Lung (tissue), 12 donors: ENCODE measurements around the gene MEAK7. TPM values are rescaled to one million over a fixed set of nuclear protein-coding genes. Genes with fewer than 3 reads are reported as not detected.

Experiments used
- ATAC-seq: fragments of 200-7000 bp; cut with Tn5 transposase; one replicate; pipeline ENCODE4 v1.9.1; 2020; ENCODE audit warnings: moderate number of reproducible peaks; ENCODE audit not compliant: insufficient read depth, low FRiP score
- DNase-seq, 3 donors: peaks; one replicate each; pipeline ENCODE4 v3.0.0-alpha.2; 2013 to 2017
- H3K27ac ChIP-seq, 2 donors: one replicate each; pipeline ENCODE4 v1.5.1; 2013; ENCODE audit warnings: mild to moderate bottlenecking in 2 of 2, moderate library complexity in 2 of 2, control low read depth in 1 of 2, inconsistent platforms in 1 of 2, low read depth in 1 of 2, low read length in 1 of 2
- H3K27me3 ChIP-seq, 3 donors: one replicate each; pipeline ENCODE4 v1.5.1; 2013; ENCODE audit warnings: low read length in 2 of 3; ENCODE audit not compliant: control insufficient read depth in 3 of 3, insufficient read depth in 3 of 3
- H3K36me3 ChIP-seq, 4 donors: one replicate each; pipeline ENCODE4 v1.5.1; 2013; ENCODE audit warnings: low read length in 4 of 4, mild to moderate bottlenecking in 1 of 4, moderate library complexity in 1 of 4; ENCODE audit not compliant: control insufficient read depth in 4 of 4, insufficient read depth in 4 of 4
- H3K4me1 ChIP-seq, 5 donors: one replicate each; pipeline ENCODE4 v1.5.1; 2013; ENCODE audit warnings: low read length in 5 of 5, mild to moderate bottlenecking in 2 of 5, moderate library complexity in 1 of 5; ENCODE audit not compliant: control insufficient read depth in 5 of 5, insufficient read depth in 5 of 5
- H3K4me3 ChIP-seq: one replicate; pipeline ENCODE4 v1.5.1; 2013; ENCODE audit warnings: mild to moderate bottlenecking, control low read depth, moderate library complexity
- H3K9ac ChIP-seq, 2 donors: one replicate each; pipeline ENCODE4 v1.5.1; 2013; ENCODE audit warnings: low read length in 2 of 2, control low read depth in 1 of 2; ENCODE audit not compliant: insufficient read depth in 1 of 2
- H3K9me3 ChIP-seq, 4 donors: one replicate each; pipeline ENCODE4 v1.5.1; 2013; ENCODE audit warnings: low read length in 3 of 4, mild to moderate bottlenecking in 1 of 4, moderate library complexity in 1 of 4; ENCODE audit not compliant: control insufficient read depth in 4 of 4, insufficient read depth in 3 of 4
- CTCF ChIP-seq: IDR thresholded peaks from 2 replicates; pipeline ENCODE4 v1.5.1; 2012; ENCODE audit warnings: mild to moderate bottlenecking; ENCODE audit errors: control extremely low read depth, extremely low read depth
- WGBS, 2 donors: extraction: QIAGEN DNeasy Blood & Tissue Kit; methylation state at CpG; one replicate each; pipeline ENCODE4 v1.1.7; 2013; 5-methylcytosine and 5-hydroxymethylcytosine counted together
- polyA plus RNA-seq, 2 donors: library from polyadenylated mRNA; stranded (reverse); fragments of 200-250 nt; gene quantifications; one replicate each; pipeline ENCODE4 v1.2.1, GENCODE V29; 2013
- total RNA-seq, 2 donors: library from RNA; depleted of rRNA in 1 of 2; stranded (reverse); fragments of >200 nt in 1 of 2; gene quantifications; one replicate each; pipeline ENCODE4 v1.2.1, GENCODE V29; 2014 to 2021
- donor health status: control.
- donor health status: control.
- donor health status: Bipolar disorder and iron deficiency.
- donor health status: healthy.
- donor health status: DM: yes; HTN: yes; CAD: no.

Gene MEAK7
- total and polyA plus RNA-seq, 4 donors: 4.8 to 16.9 (median 11.2) TPM

- Histone ChIP-seq H3K4me3 (no peak overlapping the region), H3K9me3 (peaks cover 0 to 9% (median 3%) of the 10 kb centered on the region in 4 donors), H3K9ac (no peak overlapping the region), H3K36me3 (peaks cover 0 to 10% (median 4%) of the 10 kb centered on the region in 4 donors), H3K27me3 (no peaks in the 10 kb centered on the region), H3K27ac (no peak overlapping the region), H3K4me1 (peaks cover 0 to 7% (median 0%) of the 10 kb centered on the region in 5 donors)
- DNase-seq (no peak), ATAC-seq (no peak)
- TF ChIP-seq CTCF: no peak
- WGBS, 2 donors: 96 to 100% methylated on average over 4 of the region's 4 CpGs
These were observed 32.5 kb downstream of the MEAK7 start for GRCh38 chr16:84471966-84472365.

- H3K27ac ChIP-seq: no peak overlapping the region
- no peaks in the 10 kb centered on the region for H3K27me3 ChIP-seq
- 97 to 98% methylated on average over 7 of the region's 7 CpGs for WGBS, 2 donors
- H3K4me3 ChIP-seq: no peak overlapping the region
- TF ChIP-seq CTCF: no peak
- ATAC-seq (no peak), DNase-seq (no peak)
- peaks cover 0 to 9% (median 3%) of the 10 kb centered on the region in 4 donors for H3K9me3 ChIP-seq
- peaks cover 0 to 6% (median 0%) of the 10 kb centered on the region in 5 donors for H3K4me1 ChIP-seq
- H3K9ac ChIP-seq: no peak overlapping the region
- H3K36me3 ChIP-seq: peaks cover 0 to 10% (median 4%) of the 10 kb centered on the region in 4 donors
These were observed 33.1 kb downstream of the MEAK7 start for GRCh38 chr16:84471316-84471715.

- DNase-seq (no peak), ATAC-seq (no peak)
- no peak for TF ChIP-seq CTCF
- Histone ChIP-seq H3K36me3 (peaks cover 0 to 14% (median 8%) of the 10 kb centered on the region in 4 donors), H3K4me3 (no peak overlapping the region), H3K9ac (no peak overlapping the region), H3K9me3 (peaks cover 0 to 9% (median 4%) of the 10 kb centered on the region in 4 donors), H3K4me1 (no peaks in the 10 kb centered on the region), H3K27me3 (no peaks in the 10 kb centered on the region), H3K27ac (no peak overlapping the region)
These were observed 36.8 kb downstream of the MEAK7 start for GRCh38 chr16:84467709-84468108.

GRCh38 chr16:84467256-84467655, 37.2 kb downstream of the MEAK7 start:
- Histone ChIP-seq H3K27ac (no peak overlapping the region), H3K9me3 (peaks cover 0 to 9% (median 4%) of the 10 kb centered on the region in 4 donors), H3K4me3 (no peak overlapping the region), H3K9ac (no peak overlapping the region), H3K27me3 (no peaks in the 10 kb centered on the region), H3K4me1 (no peaks in the 10 kb centered on the region), H3K36me3 (peaks cover 0 to 17% (median 8%) of the 10 kb centered on the region in 4 donors)
- 93% methylated on average over 1 of the region's 1 CpG for WGBS, 2 donors
- DNase-seq (no peak), ATAC-seq (no peak)
- TF ChIP-seq CTCF: no peak
